GM12874 (cell line): ENCODE measurements around the gene RAB20.

Source experiments
- CTCF ChIP-seq: IDR thresholded peaks from 2 replicates; pipeline ENCODE4 v1.5.1; 2011; ENCODE audit warnings: low read depth, mild to moderate bottlenecking, control low read depth, low read length, moderate library complexity; ENCODE audit not compliant: insufficient read depth

The RAB20 gene

GRCh38 chr13:110529522-110530311, 31.8 kb downstream of the RAB20 start:
- TF ChIP-seq CTCF: no peak

GRCh38 chr13:110528911-110529310, 32.6 kb downstream of the RAB20 start:
- no peak for TF ChIP-seq CTCF

- TF ChIP-seq CTCF: no peak
Measured at GRCh38 chr13:110528371-110528770, 33.2 kb downstream of the RAB20 start.

GRCh38 chr13:110525328-110526319, 35.9 kb downstream of the RAB20 start:
- TF ChIP-seq CTCF: no peak

- no peak for TF ChIP-seq CTCF
Measured at GRCh38 chr13:110524541-110525257, 36.8 kb downstream of the RAB20 start.

- no peak for TF ChIP-seq CTCF
Measured at GRCh38 chr13:110523838-110524540, 37.5 kb downstream of the RAB20 start.
